Activated CD4-positive, alpha-beta T cell treated with anti-CD3 and anti-CD28 coated beads, Interleukin-2, amount 10 ng/mL, durations not matched to agents 24 days and 14 days (primary cell): ENCODE measurements around the gene STAMBP. TPM values are rescaled to one million over a fixed set of nuclear protein-coding genes. Genes with fewer than 3 reads are reported as not detected.

Source experiments
- DNase-seq: peaks from one replicate; pipeline ENCODE4 v3.0.0; 2022
- H3K27ac Mint-ChIP-seq: one replicate; pipeline ENCODE4 v1.8.0; 2022; ENCODE audit warnings: mild to moderate bottlenecking, mixed read lengths
- H3K27me3 Mint-ChIP-seq: one replicate; pipeline ENCODE4 v1.8.0; 2022; ENCODE audit warnings: mixed read lengths
- H3K36me3 Mint-ChIP-seq: one replicate; pipeline ENCODE4 v1.8.0; 2022; ENCODE audit warnings: low read depth, mild to moderate bottlenecking, mixed read lengths
- H3K4me1 Mint-ChIP-seq: one replicate; pipeline ENCODE4 v1.8.0; 2021; ENCODE audit warnings: mixed read lengths
- H3K4me3 Mint-ChIP-seq: one replicate; pipeline ENCODE4 v1.8.0; 2022; ENCODE audit warnings: mild to moderate bottlenecking, moderate library complexity, mixed read lengths
- H3K9me3 Mint-ChIP-seq: one replicate; pipeline ENCODE4 v1.8.0; 2021; ENCODE audit warnings: mixed read lengths
- intact Hi-C: fragments of 100-400 bp; cut with micrococcal nuclease; formaldehyde crosslinking; loops from one replicate; pipeline ENCODE4 v1.15.1; 2023
- total RNA-seq: library from RNA; stranded (reverse); gene quantifications from 2 replicates; pipeline ENCODE4 v1.2.3, GENCODE V29; 2022

Gene STAMBP
- total RNA-seq, 1 donor from 2014 or later: 59.9 TPM

GRCh38 chr2:73823916-73824523 is 4.7 kb upstream of the STAMBP start:
- H3K27ac Mint-ChIP-seq: no peak overlapping the region
- peaks cover 2% of the 10 kb centered on the region for H3K27me3 Mint-ChIP-seq
- DNase-seq: peak; percentile 83
- no peak overlapping the region for H3K4me3 Mint-ChIP-seq
- peaks cover 26% of the 10 kb centered on the region for H3K4me1 Mint-ChIP-seq
- intact Hi-C loops: loop anchor here (1.0 kb wide), 1 partner anchor 324 kb away; no protein-coding TSS in a partner anchor
- peaks cover 2% of the 10 kb centered on the region for H3K36me3 Mint-ChIP-seq
- H3K9me3 Mint-ChIP-seq: no peaks in the 10 kb centered on the region

- H3K27me3 Mint-ChIP-seq: peaks cover 2% of the 10 kb centered on the region
- no peak overlapping the region for H3K27ac Mint-ChIP-seq
- peaks cover 2% of the 10 kb centered on the region for H3K36me3 Mint-ChIP-seq
- H3K4me1 Mint-ChIP-seq: peaks cover 37% of the 10 kb centered on the region
- H3K4me3 Mint-ChIP-seq: no peak overlapping the region
- no peaks in the 10 kb centered on the region for H3K9me3 Mint-ChIP-seq
- intact Hi-C loops: no loop called here
- DNase-seq: no peak
These were observed 3.4 kb upstream of the STAMBP start for GRCh38 chr2:73825408-73825807.

DNA sequence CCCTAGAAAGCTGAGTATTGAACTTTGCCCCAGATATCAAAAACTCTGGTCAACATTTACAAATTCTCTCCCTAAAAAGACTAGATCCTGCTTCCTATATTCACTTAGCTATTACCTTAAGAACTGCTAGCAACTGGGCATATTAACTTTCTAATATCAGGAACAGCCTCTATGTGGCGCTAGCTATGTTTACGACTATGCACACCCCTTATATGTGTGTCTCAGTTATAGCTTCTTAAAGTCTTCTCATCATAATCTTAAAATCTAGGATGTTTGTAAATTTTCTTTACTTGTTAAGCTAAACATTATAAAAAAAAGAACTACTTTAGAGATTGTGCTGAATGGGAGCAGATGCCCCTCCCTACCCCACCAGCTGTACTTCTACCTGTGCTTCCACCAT is 1.7 kb upstream of the STAMBP start:
- no peak for DNase-seq
- Mint-ChIP-seq H3K27ac (no peak overlapping the region), H3K27me3 (peaks cover 2% of the 10 kb centered on the region), H3K4me1 (peaks cover 38% of the 10 kb centered on the region), H3K36me3 (peaks cover 12% of the 10 kb centered on the region), H3K9me3 (peaks cover 3% of the 10 kb centered on the region), H3K4me3 (no peak overlapping the region)
- intact Hi-C loops: no loop called here

- peaks cover 41% of the 10 kb centered on the region for H3K4me1 Mint-ChIP-seq
- H3K27ac Mint-ChIP-seq: peak overlapping the region; percentile 9
- H3K27me3 Mint-ChIP-seq: peaks cover 2% of the 10 kb centered on the region
- H3K9me3 Mint-ChIP-seq: peaks cover 7% of the 10 kb centered on the region
- intact Hi-C loops: loop anchor here (2.0 kb wide), 2 partner anchors 159 to 175 kb away; no protein-coding TSS in a partner anchor
- peaks cover 20% of the 10 kb centered on the region for H3K36me3 Mint-ChIP-seq
- DNase-seq: no peak
- peak overlapping the region; percentile 97 for H3K4me3 Mint-ChIP-seq
These were observed 937 bp upstream of the STAMBP start for GRCh38 chr2:73827660-73828388.

DNA sequence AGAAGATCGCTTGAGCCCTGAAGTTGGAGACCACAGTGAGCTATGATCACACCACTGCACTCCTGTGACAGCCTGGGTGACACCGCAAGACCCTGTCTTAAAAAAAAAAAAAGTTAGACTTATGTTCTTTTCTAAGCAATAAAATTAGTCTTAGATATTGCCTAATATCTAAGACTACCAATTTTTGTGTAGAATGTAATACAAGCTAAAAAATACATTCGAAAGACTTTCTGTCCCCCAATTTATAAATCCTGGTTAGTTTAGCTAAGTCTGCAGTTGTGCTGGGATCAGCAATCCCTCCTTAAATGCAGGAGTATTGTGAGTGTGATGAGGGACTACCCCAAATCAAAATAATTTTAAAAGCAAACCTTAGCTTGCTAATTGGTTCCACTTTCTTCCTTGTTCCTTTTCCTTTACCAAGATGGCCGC is 358 bp upstream of the STAMBP start:
- intact Hi-C loops: loop anchor here (2.0 kb wide), 2 partner anchors 158 to 174 kb away; no protein-coding TSS in a partner anchor
- Mint-ChIP-seq H3K27me3 (peaks cover 2% of the 10 kb centered on the region), H3K4me1 (peaks cover 43% of the 10 kb centered on the region), H3K27ac (peak overlapping the region; percentile 96), H3K4me3 (peak overlapping the region; percentile 97), H3K36me3 (peaks cover 25% of the 10 kb centered on the region), H3K9me3 (peaks cover 8% of the 10 kb centered on the region)
- no peak for DNase-seq

GRCh38 chr2:73830871-73831401 is 2.2 kb downstream of the STAMBP start:
- intact Hi-C loops: loop anchor here (1.0 to 2.0 kb wide), 6 partner anchors 28 to 368 kb away; partner anchors contain the start of genes DGUOK and MTHFD2
- Mint-ChIP-seq H3K27me3 (no peaks in the 10 kb centered on the region), H3K27ac (peak overlapping the region; percentile 96), H3K9me3 (peaks cover 8% of the 10 kb centered on the region), H3K36me3 (peaks cover 41% of the 10 kb centered on the region), H3K4me3 (peak overlapping the region; percentile 97), H3K4me1 (peaks cover 40% of the 10 kb centered on the region)
- DNase-seq: peak; percentile 67

DNA sequence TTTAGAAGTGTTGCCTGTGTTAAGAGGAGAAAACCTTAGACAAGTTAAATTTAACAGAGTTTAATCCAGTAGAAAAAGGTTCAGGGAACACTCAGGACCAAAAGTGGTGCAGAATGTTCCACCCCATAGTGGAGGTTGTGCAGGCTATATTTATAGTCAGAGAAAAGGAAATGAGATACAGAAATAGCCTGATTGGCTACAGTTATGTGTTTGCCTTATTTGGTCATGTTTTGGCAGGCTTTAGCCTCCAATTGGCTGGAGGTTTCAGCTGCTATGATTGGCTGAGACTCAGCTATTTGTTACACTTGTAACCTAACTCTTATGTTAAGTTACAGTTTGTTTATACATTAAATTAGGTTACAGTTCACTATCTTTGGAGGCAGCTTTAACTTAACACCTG is 4.2 kb downstream of the STAMBP start:
- Mint-ChIP-seq H3K27me3 (no peaks in the 10 kb centered on the region), H3K27ac (no peak overlapping the region), H3K36me3 (peaks cover 48% of the 10 kb centered on the region), H3K9me3 (peaks cover 8% of the 10 kb centered on the region), H3K4me1 (peaks cover 38% of the 10 kb centered on the region), H3K4me3 (no peak overlapping the region)
- no peak for DNase-seq
- intact Hi-C loops: no loop called here

- Mint-ChIP-seq H3K4me1 (peaks cover 16% of the 10 kb centered on the region), H3K27ac (no peak overlapping the region)
- intact Hi-C loops: no loop called here
These were observed 7.6 kb downstream of the STAMBP start for GRCh38 chr2:73836141-73836943.

GRCh38 chr2:73837847-73838585 is 9.3 kb downstream of the STAMBP start:
- Mint-ChIP-seq H3K4me3 (no peak overlapping the region), H3K4me1 (peaks cover 16% of the 10 kb centered on the region), H3K36me3 (peaks cover 33% of the 10 kb centered on the region), H3K27me3 (no peaks in the 10 kb centered on the region), H3K9me3 (no peaks in the 10 kb centered on the region), H3K27ac (no peak overlapping the region)
- DNase-seq: no peak
- intact Hi-C loops: no loop called here

More at GRCh38 chr2:73836141-73836943, 7.6 kb downstream of the STAMBP start:
- Mint-ChIP-seq H3K36me3 (peaks cover 45% of the 10 kb centered on the region), H3K27me3 (no peaks in the 10 kb centered on the region), H3K4me3 (no peak overlapping the region), H3K9me3 (peaks cover 5% of the 10 kb centered on the region)
- no peak for DNase-seq

DNA sequence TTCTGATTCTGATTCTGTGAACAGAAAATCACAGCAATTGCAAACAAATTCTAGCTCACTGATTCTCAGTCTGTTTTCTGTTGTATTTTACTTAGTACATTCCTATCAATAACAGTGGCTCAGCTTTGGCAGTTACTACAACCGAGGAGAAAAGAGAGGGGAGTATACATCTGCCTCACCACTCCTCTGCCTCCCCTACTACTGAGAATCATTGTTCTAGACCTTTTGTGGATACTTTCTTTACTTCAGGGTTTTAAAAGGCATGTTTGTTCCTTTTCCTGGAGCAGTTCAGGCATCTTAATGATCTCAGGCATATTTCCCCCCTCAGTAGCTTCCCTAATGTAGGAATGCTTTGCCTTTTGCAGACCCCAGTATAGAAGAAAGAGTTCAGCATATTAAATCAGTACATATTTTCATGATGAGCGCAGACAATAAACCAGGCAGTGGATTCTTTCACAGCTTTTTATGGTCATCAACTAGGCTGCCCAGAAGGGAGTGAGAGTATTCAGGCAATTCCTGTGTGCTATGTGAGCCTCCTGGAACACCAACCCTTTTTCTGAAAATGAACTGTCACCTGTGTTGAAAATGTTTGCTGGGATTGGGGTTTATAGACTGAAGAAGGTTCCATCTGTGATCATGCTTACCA is 10.3 kb downstream of the STAMBP start:
- no peak overlapping the region for H3K4me3 Mint-ChIP-seq
- H3K9me3 Mint-ChIP-seq: no peaks in the 10 kb centered on the region
- no peak for DNase-seq
- peaks cover 27% of the 10 kb centered on the region for H3K36me3 Mint-ChIP-seq
- peaks cover 15% of the 10 kb centered on the region for H3K4me1 Mint-ChIP-seq
- no peak overlapping the region for H3K27ac Mint-ChIP-seq
- intact Hi-C loops: no loop called here
- H3K27me3 Mint-ChIP-seq: no peaks in the 10 kb centered on the region

GRCh38 chr2:73839653-73840411 is 11.1 kb downstream of the STAMBP start:
- Mint-ChIP-seq H3K4me1 (peaks cover 20% of the 10 kb centered on the region), H3K27me3 (no peaks in the 10 kb centered on the region), H3K27ac (no peak overlapping the region), H3K36me3 (peaks cover 30% of the 10 kb centered on the region), H3K4me3 (no peak overlapping the region), H3K9me3 (no peaks in the 10 kb centered on the region)
- intact Hi-C loops: no loop called here
- DNase-seq: no peak
